ENCODE results near the gene ARHGAP15.

DNA sequence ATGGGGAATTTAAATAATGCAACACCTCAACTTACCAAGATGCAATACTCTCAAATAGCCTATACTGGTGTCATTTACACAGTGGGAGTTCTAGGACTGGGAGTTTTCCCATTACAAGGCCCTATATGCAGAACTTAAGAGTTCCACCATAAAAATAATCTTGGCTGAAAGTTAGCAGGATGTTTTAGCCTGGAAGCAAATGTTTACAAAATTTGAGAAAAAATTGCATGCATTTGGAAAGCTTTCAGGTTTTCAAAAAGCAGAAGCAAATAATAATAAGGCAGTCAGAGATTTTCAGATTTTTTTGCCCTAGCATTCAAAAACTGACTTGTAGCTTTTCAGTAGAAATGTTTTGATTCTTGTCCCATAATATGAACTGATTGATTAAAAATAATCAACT lies 397.3 kb downstream of the ARHGAP15 start:
- TF ChIP-seq TARDBP (IDR thresholded peaks at IDR 0.05): no peak
- no peak for TF ChIP-seq FOXK2 (IDR thresholded peaks at IDR 0.05)
- TF ChIP-seq SP1 (IDR thresholded peaks at IDR 0.05): no peak
- no peak for TF ChIP-seq HDGF (IDR thresholded peaks at IDR 0.05; ENCODE audit: borderline replicate concordance)
- no peak for TF ChIP-seq FOXM1 (IDR thresholded peaks at IDR 0.05; ENCODE audit: borderline replicate concordance)

Data from HEK293T (cell line).